HCT116 (cell line): Measurements from ENCODE around the gene PPP1R14C. TPM values are rescaled to one million over a fixed set of nuclear protein-coding genes. Genes with fewer than 3 reads are reported as not detected.

Experiments used
- ATAC-seq: fragments of 200-7000 bp; cut with Tn5 transposase; 2 replicates; pipeline ENCODE4 v1.9.1; 2020; ENCODE audit warnings: mild to moderate bottlenecking, moderate library complexity
- BruUV-seq: library from RNA; stranded (reverse); fragments of 400-500 nt; replicated peaks from 2 replicates; lab custom pipeline; 2021; lab: Mats Ljungman, UMichigan
- CTCF ChIA-PET: fragments of 300-600 bp; sonication (Branson Sonifier 250); formaldehyde crosslinking; loops from one replicate; lab custom pipeline; 2021; ENCODE audit warnings: antibody characterized with exemption; lab: Charles Lee
- POLR2A ChIA-PET: fragments of 300-600, 350-600 bp; sonication (Branson Sonifier 250); formaldehyde crosslinking; loops from one replicate; lab custom pipeline; 2021; ENCODE audit warnings: antibody characterized with exemption; lab: Charles Lee
- RAD21 ChIA-PET, 2 experiments: fragments of 300-600 bp; sonication (Branson Sonifier 250); formaldehyde crosslinking; loops; one replicate each; lab custom pipeline; 2023; ENCODE audit warnings: low total read pairs in 2 of 2; ENCODE audit not compliant: uncharacterized antibody in 2 of 2, unreplicated experiment in 2 of 2, low non-redundant PET in 1 of 2; lab: Charles Lee
- DNase-seq: peaks from one replicate; pipeline ENCODE4 v3.0.0-alpha.2; 2010; ENCODE audit warnings: low read depth, low spot score
- H2AFZ ChIP-seq: fragments of 200-600 bp; shearing (Covaris generic), sonication (generic); 2 replicates; pipeline ENCODE4 v1.6.1; 2017; ENCODE audit warnings: low read depth, mixed run types, mixed read lengths, antibody characterized with exemption, low read length; ENCODE audit not compliant: poor library complexity, severe bottlenecking
- H3K27ac ChIP-seq: 2 replicates; pipeline ENCODE4 v1.5.1; 2012; ENCODE audit warnings: low read depth, low read length
- H3K27me3 ChIP-seq: fragments of 200-600 bp; sonication (generic); 2 replicates; pipeline ENCODE4 v1.6.1; 2016; ENCODE audit warnings: mixed run types, low read length, mixed read lengths; ENCODE audit not compliant: insufficient read depth
- H3K36me3 ChIP-seq, 2 experiments: fragments of 200-500 bp in 1 of 2; fragments of 200-600 bp in 1 of 2; sonication (Bioruptor generic) in 1 of 2; sonication (generic) in 1 of 2; 2 replicates each; pipeline versions ENCODE4 v1.5.1 to v1.6.1; 2014 to 2016; ENCODE audit warnings: low read length in 2 of 2, inconsistent platforms in 1 of 2, mixed read lengths in 1 of 2, mixed run types in 1 of 2; ENCODE audit not compliant: insufficient read depth in 2 of 2, control insufficient read depth in 1 of 2
- H3K4me1 ChIP-seq, 2 experiments: fragments of 200-600 bp in 1 of 2; sonication (generic) in 1 of 2; 2 replicates each; pipeline versions ENCODE4 v1.5.1 to v1.6.1; 2012 to 2017; ENCODE audit warnings: low read length in 2 of 2, inconsistent platforms in 1 of 2, mild to moderate bottlenecking in 1 of 2, mixed read lengths in 1 of 2, mixed run types in 1 of 2, moderate library complexity in 1 of 2; ENCODE audit not compliant: insufficient read depth in 2 of 2, control insufficient read depth in 1 of 2
- H3K4me2 ChIP-seq: fragments of 200-600 bp; sonication (generic); 2 replicates; pipeline ENCODE4 v1.6.1; 2017; ENCODE audit warnings: mixed run types, low read length, mixed read lengths
- H3K4me3 ChIP-seq, 2 experiments: fragments of 200-600 bp in 1 of 2; sonication (generic) in 1 of 2; replicated peaks in 1 of 2; 2 replicates each; pipeline ENCODE4 v1.5.1; 2011 to 2016; ENCODE audit warnings: low read length in 2 of 2, control low read depth in 1 of 2, low read depth in 1 of 2, mild to moderate bottlenecking in 1 of 2, mixed read lengths in 1 of 2, mixed run types in 1 of 2
- H3K79me2 ChIP-seq: fragments of 200-600 bp; sonication (generic); 2 replicates; pipeline ENCODE4 v1.6.1; 2017; ENCODE audit warnings: mild to moderate bottlenecking, mixed run types, low read length, moderate library complexity, mixed read lengths; ENCODE audit not compliant: insufficient read depth
- H3K9ac ChIP-seq: fragments of 200-600 bp; sonication (generic); 2 replicates; pipeline ENCODE4 v1.6.1; 2016; ENCODE audit warnings: low read length, mixed read lengths
- H3K9me2 ChIP-seq: fragments of 200-600 bp; sonication (generic), shearing (Covaris generic); 2 replicates; pipeline ENCODE4 v1.6.1; 2017; ENCODE audit warnings: mixed run types, mild to moderate bottlenecking, moderate library complexity; ENCODE audit not compliant: insufficient read depth
- H3K9me3 ChIP-seq, 2 experiments: fragments of 200-500 bp in 1 of 2; fragments of 200-600 bp in 1 of 2; sonication (Bioruptor generic) in 1 of 2; sonication (generic) in 1 of 2; 2 replicates each; pipeline ENCODE4 v1.6.1; 2014 to 2017; ENCODE audit warnings: low read length in 2 of 2, mixed read lengths in 2 of 2, inconsistent platforms in 1 of 2, low read depth in 1 of 2, mild to moderate bottlenecking in 1 of 2, mixed run types in 1 of 2, moderate library complexity in 1 of 2; ENCODE audit not compliant: control insufficient read depth in 1 of 2, insufficient read depth in 1 of 2
- H4K20me1 ChIP-seq: fragments of 200-600 bp; sonication (generic), shearing (Covaris generic); 2 replicates; pipeline ENCODE4 v1.6.1; 2017; ENCODE audit warnings: mixed run types, mild to moderate bottlenecking, moderate library complexity; ENCODE audit not compliant: insufficient read depth
- ELF1 ChIP-seq: IDR thresholded peaks from 2 replicates; pipeline ENCODE4 v1.6.1; 2012; ENCODE audit warnings: low read depth, borderline replicate concordance
- EZH2 ChIP-seq: fragments of 200-600 bp; sonication (generic); IDR thresholded peaks from 2 replicates; pipeline ENCODE4 v1.6.1; 2017; ENCODE audit warnings: antibody characterized with exemption, mixed run types
- EZH2phosphoT487 ChIP-seq: fragments of 200-600 bp; IDR thresholded peaks from 2 replicates; pipeline ENCODE4 v1.6.1; 2018; ENCODE audit warnings: antibody characterized with exemption, borderline replicate concordance
- JUND ChIP-seq: IDR thresholded peaks from 2 replicates; pipeline ENCODE4 v1.6.1; 2012
- POLR2AphosphoS5 ChIP-seq: IDR thresholded peaks from 2 replicates; pipeline ENCODE4 v1.6.1; 2011; ENCODE audit warnings: mild to moderate bottlenecking, low read depth, low read length, moderate library complexity
- SIN3A ChIP-seq: IDR thresholded peaks from 2 replicates; pipeline ENCODE4 v1.6.1; 2012; ENCODE audit warnings: low read depth
- TCF7L2 ChIP-seq: IDR thresholded peaks from 2 replicates; pipeline ENCODE4 v1.7.0; 2011; ENCODE audit warnings: borderline replicate concordance, inconsistent platforms; ENCODE audit not compliant: insufficient read depth, insufficient read length; ENCODE audit errors: extremely low read depth
- intact Hi-C: fragments of 100-400 bp; cut with micrococcal nuclease; formaldehyde crosslinking; loops from 2 replicates; pipeline ENCODE4 v1.10.0; 2022
- total RNA-seq: library from RNA; stranded (reverse); gene quantifications from one replicate; pipeline ENCODE4 v1.2.1, GENCODE V29; 2021; ENCODE audit not compliant: unreplicated experiment
- TF ChIP-seq, protein P1 (sequence below): IDR thresholded peaks from 2 replicates; pipeline ENCODE4 v1.6.1; 2012; ENCODE audit warnings: low read depth
- TF ChIP-seq, protein P2 (sequence below), 3 experiments: fragments of 200-600 bp in 1 of 3; sonication (generic) in 1 of 3; IDR thresholded peaks in 2 of 3; conservative IDR thresholded peaks in 1 of 3; 2 replicates each; pipeline ENCODE4 v1.5.1; 2012 to 2017; ENCODE audit warnings: low read depth in 2 of 3, low read length in 2 of 3, antibody characterized with exemption in 1 of 3, borderline replicate concordance in 1 of 3, control low read depth in 1 of 3, mild to moderate bottlenecking in 1 of 3, mixed read lengths in 1 of 3, mixed run types in 1 of 3, moderate library complexity in 1 of 3; ENCODE audit not compliant: insufficient read depth in 1 of 3
- TF ChIP-seq, protein P3 (sequence below): IDR thresholded peaks from 2 replicates; pipeline ENCODE4 v1.6.1; 2012

PPP1R14C gene
- total RNA-seq, 1 experiment from 2014 or later = 7.8 TPM

DNA sequence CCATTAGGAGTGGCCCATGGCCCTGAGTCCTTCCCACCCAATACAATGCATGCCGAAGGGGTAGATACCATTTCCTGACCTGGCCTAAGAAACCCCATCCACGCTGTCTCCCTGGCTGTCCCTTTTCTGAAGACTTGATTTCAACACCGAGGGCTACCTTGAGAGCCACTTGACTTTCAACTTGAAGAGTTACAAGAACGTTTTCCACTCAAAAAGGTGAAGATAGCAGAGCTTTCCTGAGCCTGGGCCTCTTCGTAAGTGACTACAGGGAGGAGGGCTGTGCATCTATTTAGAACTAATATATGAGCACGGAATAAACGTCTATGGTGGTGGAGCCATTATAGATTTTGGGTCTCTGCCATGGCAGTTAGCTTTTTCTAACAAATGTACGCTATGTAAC is 14.4 kb upstream of the PPP1R14C start:
- no peak overlapping the region for H2AFZ ChIP-seq
- intact Hi-C loops = no loop called here
- no peaks in the 10 kb centered on the region for H3K4me1 ChIP-seq
- BruUV-seq = no TSS peak
- H3K27me3 ChIP-seq = no peaks in the 10 kb centered on the region
- ATAC-seq = no peak
- ChIA-PET CTCF (no interaction called here), RAD21 (no interaction called here), POLR2A (no interaction called here)
- H4K20me1 ChIP-seq = no peaks in the 10 kb centered on the region
- no peak for DNase-seq
- H3K36me3 ChIP-seq = no peaks in the 10 kb centered on the region
- no peaks in the 10 kb centered on the region for H3K9me3 ChIP-seq
- no peak overlapping the region for H3K4me2 ChIP-seq
- H3K9ac ChIP-seq = no peak overlapping the region
- no peak overlapping the region for H3K27ac ChIP-seq
- H3K4me3 ChIP-seq = no peak overlapping the region
- H3K79me2 ChIP-seq = no peaks in the 10 kb centered on the region
- TF ChIP-seq EZH2phosphoT487 (no peak), SIN3A (no peak), TCF7L2 (no peak), ELF1 (no peak), EZH2 (no peak), POLR2AphosphoS5 (no peak), JUND (no peak)
- TF ChIP-seq, protein P1, sequence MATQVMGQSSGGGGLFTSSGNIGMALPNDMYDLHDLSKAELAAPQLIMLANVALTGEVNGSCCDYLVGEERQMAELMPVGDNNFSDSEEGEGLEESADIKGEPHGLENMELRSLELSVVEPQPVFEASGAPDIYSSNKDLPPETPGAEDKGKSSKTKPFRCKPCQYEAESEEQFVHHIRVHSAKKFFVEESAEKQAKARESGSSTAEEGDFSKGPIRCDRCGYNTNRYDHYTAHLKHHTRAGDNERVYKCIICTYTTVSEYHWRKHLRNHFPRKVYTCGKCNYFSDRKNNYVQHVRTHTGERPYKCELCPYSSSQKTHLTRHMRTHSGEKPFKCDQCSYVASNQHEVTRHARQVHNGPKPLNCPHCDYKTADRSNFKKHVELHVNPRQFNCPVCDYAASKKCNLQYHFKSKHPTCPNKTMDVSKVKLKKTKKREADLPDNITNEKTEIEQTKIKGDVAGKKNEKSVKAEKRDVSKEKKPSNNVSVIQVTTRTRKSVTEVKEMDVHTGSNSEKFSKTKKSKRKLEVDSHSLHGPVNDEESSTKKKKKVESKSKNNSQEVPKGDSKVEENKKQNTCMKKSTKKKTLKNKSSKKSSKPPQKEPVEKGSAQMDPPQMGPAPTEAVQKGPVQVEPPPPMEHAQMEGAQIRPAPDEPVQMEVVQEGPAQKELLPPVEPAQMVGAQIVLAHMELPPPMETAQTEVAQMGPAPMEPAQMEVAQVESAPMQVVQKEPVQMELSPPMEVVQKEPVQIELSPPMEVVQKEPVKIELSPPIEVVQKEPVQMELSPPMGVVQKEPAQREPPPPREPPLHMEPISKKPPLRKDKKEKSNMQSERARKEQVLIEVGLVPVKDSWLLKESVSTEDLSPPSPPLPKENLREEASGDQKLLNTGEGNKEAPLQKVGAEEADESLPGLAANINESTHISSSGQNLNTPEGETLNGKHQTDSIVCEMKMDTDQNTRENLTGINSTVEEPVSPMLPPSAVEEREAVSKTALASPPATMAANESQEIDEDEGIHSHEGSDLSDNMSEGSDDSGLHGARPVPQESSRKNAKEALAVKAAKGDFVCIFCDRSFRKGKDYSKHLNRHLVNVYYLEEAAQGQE = no peak
- TF ChIP-seq, protein P2, sequence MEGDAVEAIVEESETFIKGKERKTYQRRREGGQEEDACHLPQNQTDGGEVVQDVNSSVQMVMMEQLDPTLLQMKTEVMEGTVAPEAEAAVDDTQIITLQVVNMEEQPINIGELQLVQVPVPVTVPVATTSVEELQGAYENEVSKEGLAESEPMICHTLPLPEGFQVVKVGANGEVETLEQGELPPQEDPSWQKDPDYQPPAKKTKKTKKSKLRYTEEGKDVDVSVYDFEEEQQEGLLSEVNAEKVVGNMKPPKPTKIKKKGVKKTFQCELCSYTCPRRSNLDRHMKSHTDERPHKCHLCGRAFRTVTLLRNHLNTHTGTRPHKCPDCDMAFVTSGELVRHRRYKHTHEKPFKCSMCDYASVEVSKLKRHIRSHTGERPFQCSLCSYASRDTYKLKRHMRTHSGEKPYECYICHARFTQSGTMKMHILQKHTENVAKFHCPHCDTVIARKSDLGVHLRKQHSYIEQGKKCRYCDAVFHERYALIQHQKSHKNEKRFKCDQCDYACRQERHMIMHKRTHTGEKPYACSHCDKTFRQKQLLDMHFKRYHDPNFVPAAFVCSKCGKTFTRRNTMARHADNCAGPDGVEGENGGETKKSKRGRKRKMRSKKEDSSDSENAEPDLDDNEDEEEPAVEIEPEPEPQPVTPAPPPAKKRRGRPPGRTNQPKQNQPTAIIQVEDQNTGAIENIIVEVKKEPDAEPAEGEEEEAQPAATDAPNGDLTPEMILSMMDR (IDR thresholded peaks at IDR 0.05 in 2 of 3, conservative IDR thresholded peaks at IDR 0.05 in 1 of 3; ENCODE audit: borderline replicate concordance in 1 of 3, insufficient read depth in 1 of 3, low read depth in 2 of 3, low read length in 2 of 3) = no peak
- TF ChIP-seq, protein P3, sequence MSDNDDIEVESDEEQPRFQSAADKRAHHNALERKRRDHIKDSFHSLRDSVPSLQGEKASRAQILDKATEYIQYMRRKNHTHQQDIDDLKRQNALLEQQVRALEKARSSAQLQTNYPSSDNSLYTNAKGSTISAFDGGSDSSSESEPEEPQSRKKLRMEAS = no peak
- H3K9me2 ChIP-seq = no peaks in the 10 kb centered on the region
